Stimulated activated CD8-positive, alpha-beta memory T cell treated with anti-CD3 and anti-CD28 coated beads, Interleukin-4, amount 100 ng/mL, for 1 hour (primary cell): ENCODE data around the gene NUDT4B.
"Not testable (repeated sequence)": the region's sequence is repeated elsewhere in the genome, so short reads cannot be mapped to it uniquely, and the experiment has no call there.

Source experiments
- DNase-seq, 2 donors: peaks; one replicate each; pipeline ENCODE4 v3.0.0-alpha.2; 2020; ENCODE audit warnings: low read depth in 2 of 2, low spot score in 1 of 2

NUDT4B gene

GRCh38 chr1:148793762-148794332 is 45.3 kb downstream of the NUDT4B start:
- not testable (repeated sequence) for DNase-seq
